Endothelial cell of umbilical vein (primary cell): ENCODE results near the gene NCS1. TPM values are rescaled to one million over a fixed set of nuclear protein-coding genes. Genes with fewer than 3 reads are reported as not detected.

Experiments
- BruUV-seq: library from RNA; stranded (reverse); fragments of 400-500 nt; replicated peaks from 2 replicates; lab custom pipeline; 2021; lab: Mats Ljungman, UMichigan
- CTCF ChIA-PET: fragments of 300-600, 350-600 bp; sonication (Branson Sonifier 250); formaldehyde crosslinking; loops from one replicate; lab custom pipeline; 2021; ENCODE audit warnings: antibody characterized with exemption, inconsistent platforms; lab: Charles Lee
- POLR2A ChIA-PET: fragments of 300-600, 350-600 bp; sonication (Branson Sonifier 250); formaldehyde crosslinking; loops from one replicate; lab custom pipeline; 2021; ENCODE audit warnings: antibody characterized with exemption, inconsistent platforms; lab: Charles Lee
- DNase-seq: peaks from one replicate; pipeline ENCODE4 v3.0.0-alpha.2; 2011; ENCODE audit warnings: low read depth, low spot score
- FAIRE-seq: peaks from 2 replicates; lab custom pipeline; 2011; peaks lifted over from hg19 to GRCh38; lab: Jason Lieb, UNC
- H2AFZ ChIP-seq: 2 replicates; pipeline ENCODE4 v1.6.0; 2012; ENCODE audit warnings: low read depth, low read length, control low read depth, inconsistent platforms
- H3K27ac ChIP-seq: 2 replicates; pipeline ENCODE4 v1.5.1; 2011; ENCODE audit warnings: low read depth, mild to moderate bottlenecking, control low read depth, low read length, moderate library complexity; ENCODE audit not compliant: insufficient read depth
- H3K27me3 ChIP-seq, 2 experiments: 2 replicates each; pipeline versions ENCODE4 v1.6.0 to v1.6.1; 2011; ENCODE audit warnings: low read length in 2 of 2, mixed read lengths in 1 of 2; ENCODE audit not compliant: control insufficient read depth in 2 of 2, insufficient read depth in 2 of 2
- H3K36me3 ChIP-seq, 2 experiments: 2 replicates in 1 of 2; 3 replicates in 1 of 2; pipeline ENCODE4 v1.5.1; 2011; ENCODE audit warnings: low read length in 2 of 2, mild to moderate bottlenecking in 1 of 2, moderate library complexity in 1 of 2; ENCODE audit not compliant: control insufficient read depth in 2 of 2, insufficient read depth in 2 of 2; ENCODE audit errors: extremely low read depth in 1 of 2
- H3K4me1 ChIP-seq: 3 replicates; pipeline ENCODE4 v1.5.1; 2011; ENCODE audit warnings: mild to moderate bottlenecking, low read length; ENCODE audit not compliant: control insufficient read depth, insufficient read depth; ENCODE audit errors: extremely low read depth
- H3K4me2 ChIP-seq: 2 replicates; pipeline ENCODE4 v1.6.1; 2011; ENCODE audit warnings: low read length, control low read depth, mixed read lengths; ENCODE audit not compliant: insufficient read depth
- H3K4me3 ChIP-seq, 3 experiments: fragments of 200-600 bp in 1 of 3; sonication (generic), shearing (Covaris generic) in 1 of 3; replicated peaks in 1 of 3; 2 replicates each; pipeline ENCODE4 v1.5.1; 2011 to 2016; ENCODE audit warnings: control low read depth in 3 of 3, low read length in 3 of 3, mild to moderate bottlenecking in 2 of 3, inconsistent platforms in 1 of 3, low read depth in 1 of 3, moderate library complexity in 1 of 3; ENCODE audit not compliant: insufficient read depth in 1 of 3
- H3K79me2 ChIP-seq: 2 replicates; pipeline ENCODE4 v1.6.0; 2012; ENCODE audit warnings: low read length, inconsistent platforms; ENCODE audit not compliant: control insufficient read depth, insufficient read depth
- H3K9ac ChIP-seq: replicated peaks from 2 replicates; pipeline ENCODE3; 2011; ENCODE audit warnings: low read length, control low read depth; ENCODE audit not compliant: insufficient read depth; ENCODE audit errors: extremely low read depth
- H3K9me1 ChIP-seq: replicated peaks from 3 replicates; pipeline ENCODE4 v1.6.0; 2011; ENCODE audit warnings: mild to moderate bottlenecking, low read length; ENCODE audit not compliant: control insufficient read depth, insufficient read depth; ENCODE audit errors: extremely low read depth
- H3K9me3 ChIP-seq: replicated peaks from 2 replicates; pipeline ENCODE4 v1.5.1; 2012; ENCODE audit warnings: low read length, inconsistent platforms; ENCODE audit not compliant: control insufficient read depth, insufficient read depth
- H4K20me1 ChIP-seq: replicated peaks from 2 replicates; pipeline ENCODE3; 2011; ENCODE audit warnings: mild to moderate bottlenecking, low read length; ENCODE audit not compliant: control insufficient read depth, insufficient read depth; ENCODE audit errors: extremely low read depth
- EZH2 ChIP-seq: IDR thresholded peaks from 2 replicates; pipeline ENCODE4 v1.6.1; 2012; ENCODE audit warnings: borderline replicate concordance, low read depth, mild to moderate bottlenecking, moderate library complexity, low read length, inconsistent platforms; ENCODE audit not compliant: severe bottlenecking
- FOS ChIP-seq: IDR thresholded peaks from 2 replicates; pipeline ENCODE4 v1.6.1; 2011; ENCODE audit warnings: mild to moderate bottlenecking, low read length, moderate library complexity, borderline replicate concordance; ENCODE audit not compliant: insufficient read depth
- GATA2 ChIP-seq: IDR thresholded peaks from 2 replicates; pipeline ENCODE4 v1.7.0; 2011; ENCODE audit warnings: low read depth, mild to moderate bottlenecking, moderate library complexity, mixed read lengths, low read length; ENCODE audit not compliant: insufficient read length, insufficient read depth
- JUN ChIP-seq: IDR thresholded peaks from 2 replicates; pipeline ENCODE4 v1.6.1; 2011; ENCODE audit warnings: borderline replicate concordance, low read depth; ENCODE audit not compliant: insufficient read length, insufficient read depth
- MAX ChIP-seq: IDR thresholded peaks from 2 replicates; pipeline ENCODE4 v1.6.1; 2011; ENCODE audit not compliant: insufficient read depth, insufficient read length
- MYC ChIP-seq: IDR thresholded peaks from one replicate; pipeline ENCODE4 v1.6.1; 2011; ENCODE audit warnings: mild to moderate bottlenecking, low read depth, low read length
- POLR2A ChIP-seq: IDR thresholded peaks from 2 replicates; pipeline ENCODE4 v1.6.1; 2012; ENCODE audit warnings: low read depth, mild to moderate bottlenecking, control low read depth, low read length
- POLR2AphosphoS5 ChIP-seq: IDR thresholded peaks from 2 replicates; pipeline ENCODE4 v1.6.1; 2012; ENCODE audit warnings: low read depth, mild to moderate bottlenecking, control low read depth, low read length, moderate library complexity; ENCODE audit not compliant: insufficient read depth
- dilution Hi-C: fragments of 300-500 bp; cut with MboI; formaldehyde crosslinking; loops from one replicate; pipeline ENCODE4 v1.15.0; 2019; ENCODE audit warnings: low sequenced_read_pairs; ENCODE audit not compliant: extremely low pct_ligation_motif_present
- intact Hi-C: fragments of 100-400 bp; cut with micrococcal nuclease; formaldehyde crosslinking; loops from one replicate; pipeline ENCODE4 v1.10.0; 2022
- polyA plus RNA-seq, 4 experiments: library from polyadenylated mRNA; depleted of rRNA in 3 of 4; stranded (reverse) in 3 of 4; unstranded in 1 of 4; fragments of >200 nt; gene quantifications; 2 replicates each; pipeline versions ENCODE4 v1.2.1 to v1.2.3, GENCODE V29; 2011 to 2012; ENCODE audit warnings: missing spikeins in 1 of 4
- total RNA-seq: library from RNA; stranded (reverse); gene quantifications from 2 replicates; pipeline ENCODE4 v1.2.3, GENCODE V29; 2021
- TF ChIP-seq, protein P1 (sequence below), 2 donors: IDR thresholded peaks; 1 replicate in 1 of 2; 2 replicates in 1 of 2; pipeline ENCODE4 v1.5.1; 2011; ENCODE audit warnings: low read length in 2 of 2, mild to moderate bottlenecking in 2 of 2, moderate library complexity in 2 of 2, control low read depth in 1 of 2, inconsistent platforms in 1 of 2, low read depth in 1 of 2; ENCODE audit not compliant: insufficient read depth in 1 of 2; ENCODE audit errors: extremely low read depth in 1 of 2

NCS1 gene
- total and polyA plus RNA-seq, 2 donors (not counting 3 experiments of a cell fraction or from before 2014, with no cell fraction given) = 53.6 to 77.4 TPM

GRCh38 chr9:130219661-130220096 is 47.5 kb downstream of the NCS1 start:
- Histone ChIP-seq H3K9me3 (no peaks in the 10 kb centered on the region), H3K4me1 (no peaks in the 10 kb centered on the region), H4K20me1 (no peaks in the 10 kb centered on the region), H2AFZ (no peak overlapping the region), H3K4me2 (no peak overlapping the region), H3K79me2 (peaks cover 11% of the 10 kb centered on the region), H3K36me3 (peaks cover 0 to 2% of the 10 kb centered on the region in 2 experiments), H3K27me3 (no peaks in the 10 kb centered on the region), H3K9me1 (no peaks in the 10 kb centered on the region), H3K27ac (no peak overlapping the region), H3K4me3 (no peak overlapping the region), H3K9ac (no peak overlapping the region)
- FAIRE-seq (no peak), DNase-seq (no peak)
- ChIA-PET CTCF (interaction anchor here (2.6 kb wide), 1 partner anchor 16 kb away, joined by 7 read pairs; no protein-coding TSS in a partner anchor), POLR2A (interaction anchor here (0.6 kb wide), 1 partner anchor 11 kb away, joined by 3 read pairs; no protein-coding TSS in a partner anchor)
- no TSS peak for BruUV-seq
- intact Hi-C loops (no loop called here), dilution Hi-C loops (no loop called here)
- TF ChIP-seq, protein P1, sequence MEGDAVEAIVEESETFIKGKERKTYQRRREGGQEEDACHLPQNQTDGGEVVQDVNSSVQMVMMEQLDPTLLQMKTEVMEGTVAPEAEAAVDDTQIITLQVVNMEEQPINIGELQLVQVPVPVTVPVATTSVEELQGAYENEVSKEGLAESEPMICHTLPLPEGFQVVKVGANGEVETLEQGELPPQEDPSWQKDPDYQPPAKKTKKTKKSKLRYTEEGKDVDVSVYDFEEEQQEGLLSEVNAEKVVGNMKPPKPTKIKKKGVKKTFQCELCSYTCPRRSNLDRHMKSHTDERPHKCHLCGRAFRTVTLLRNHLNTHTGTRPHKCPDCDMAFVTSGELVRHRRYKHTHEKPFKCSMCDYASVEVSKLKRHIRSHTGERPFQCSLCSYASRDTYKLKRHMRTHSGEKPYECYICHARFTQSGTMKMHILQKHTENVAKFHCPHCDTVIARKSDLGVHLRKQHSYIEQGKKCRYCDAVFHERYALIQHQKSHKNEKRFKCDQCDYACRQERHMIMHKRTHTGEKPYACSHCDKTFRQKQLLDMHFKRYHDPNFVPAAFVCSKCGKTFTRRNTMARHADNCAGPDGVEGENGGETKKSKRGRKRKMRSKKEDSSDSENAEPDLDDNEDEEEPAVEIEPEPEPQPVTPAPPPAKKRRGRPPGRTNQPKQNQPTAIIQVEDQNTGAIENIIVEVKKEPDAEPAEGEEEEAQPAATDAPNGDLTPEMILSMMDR (IDR thresholded peaks at IDR 0.05; ENCODE audit: extremely low read depth in 1 of 2, insufficient read depth in 1 of 2, low read depth in 1 of 2, low read length in 2 of 2) = no peak
- TF ChIP-seq JUN (no peak), MAX (no peak), EZH2 (no peak), MYC (no peak), FOS (no peak), POLR2A (no peak), GATA2 (no peak), POLR2AphosphoS5 (no peak)
